GM18526 (cell line): ENCODE results near the gene NOP10.

Experiments used
- POLR2A ChIP-seq: IDR thresholded peaks from 3 replicates; pipeline ENCODE4 v1.6.1; 2011; ENCODE audit not compliant: insufficient read length; ENCODE audit errors: extremely low read depth

The NOP10 gene

GRCh38 chr15:34336991-34337556 lies 5.9 kb downstream of the NOP10 start:
- TF ChIP-seq POLR2A: no peak

- TF ChIP-seq POLR2A: no peak
Observed at GRCh38 chr15:34336231-34336990, 6.5 kb downstream of the NOP10 start.

GRCh38 chr15:34335176-34336032 lies 7.5 kb downstream of the NOP10 start:
- no peak for TF ChIP-seq POLR2A

GRCh38 chr15:34334672-34335071 lies 8.3 kb downstream of the NOP10 start:
- TF ChIP-seq POLR2A: no peak

GRCh38 chr15:34332553-34333120 lies 10.3 kb downstream of the NOP10 start:
- TF ChIP-seq POLR2A: no peak

GRCh38 chr15:34331809-34332208 lies 11.1 kb downstream of the NOP10 start:
- no peak for TF ChIP-seq POLR2A

GRCh38 chr15:34330279-34330678 lies 12.7 kb downstream of the NOP10 start:
- TF ChIP-seq POLR2A: no peak

- no peak for TF ChIP-seq POLR2A
Observed at GRCh38 chr15:34329006-34329405, 13.9 kb downstream of the NOP10 start.

- TF ChIP-seq POLR2A: no peak
Observed at GRCh38 chr15:34327906-34328305, 15.0 kb downstream of the NOP10 start.

- no peak for TF ChIP-seq POLR2A
Observed at GRCh38 chr15:34325368-34325767, 17.6 kb downstream of the NOP10 start.

GRCh38 chr15:34324933-34325332 lies 18.0 kb downstream of the NOP10 start:
- no peak for TF ChIP-seq POLR2A

GRCh38 chr15:34323217-34323616 lies 19.7 kb downstream of the NOP10 start:
- TF ChIP-seq POLR2A: no peak

GRCh38 chr15:34318277-34319079 lies 24.5 kb downstream of the NOP10 start:
- no peak for TF ChIP-seq POLR2A
